ENCODE data around the gene PLXDC2. TPM values are rescaled to one million over a fixed set of nuclear protein-coding genes. Genes with fewer than 3 reads are reported as not detected.

PLXDC2 gene
- total RNA-seq, 6 experiments from 2014 or later, result 4.1 to 6.5 (median 5.3) TPM

- no peaks in the 10 kb centered on the region for H3K9me3 ChIP-seq
- 27% methylated on average over 1 of the region's 1 CpG for WGBS (ENCODE audit: insufficient coverage, low coverage, low lambda C conversion rate, missing lambda C conversion rate)
- no peaks in the 10 kb centered on the region for H3K4me1 ChIP-seq
- intact Hi-C loops (cut with DNase I), result no loop called here
- ATAC-seq (no peak), DNase-seq (no peak)
- no peaks in the 10 kb centered on the region for H3K36me3 ChIP-seq
- TF ChIP-seq CTCF (IDR thresholded peaks at IDR 0.05), result no peak
- TF ChIP-seq POLR2A (IDR thresholded peaks at IDR 0.05), result no peak
- H3K4me3 ChIP-seq, result no peak overlapping the region
- H3K27me3 ChIP-seq, result no peaks in the 10 kb centered on the region
- no peak overlapping the region for H3K27ac ChIP-seq
Observed at GRCh38 chr10:20221356-20221755, 405.1 kb downstream of the PLXDC2 start.

GRCh38 chr10:20228729-20229128 lies 412.5 kb downstream of the PLXDC2 start:
- H3K27me3 ChIP-seq, result no peaks in the 10 kb centered on the region
- DNase-seq, result no peak
- no peaks in the 10 kb centered on the region for H3K4me1 ChIP-seq
- ATAC-seq, result peak in 1 of 4 donors; percentile 37
- H3K9me3 ChIP-seq, result no peaks in the 10 kb centered on the region
- H3K27ac ChIP-seq, result no peak overlapping the region
- no peak for TF ChIP-seq POLR2A (IDR thresholded peaks at IDR 0.05)
- H3K36me3 ChIP-seq, result no peaks in the 10 kb centered on the region
- H3K4me3 ChIP-seq, result no peak overlapping the region
- intact Hi-C loops (cut with DNase I), result no loop called here

- no peaks in the 10 kb centered on the region for H3K36me3 ChIP-seq
- H3K27ac ChIP-seq, result no peak overlapping the region
- 68% methylated on average over 2 of the region's 2 CpGs for WGBS (ENCODE audit: insufficient coverage, low coverage, low lambda C conversion rate, missing lambda C conversion rate)
- no peak overlapping the region for H3K4me3 ChIP-seq
- no peaks in the 10 kb centered on the region for H3K4me1 ChIP-seq
- TF ChIP-seq POLR2A (IDR thresholded peaks at IDR 0.05) (no peak), CTCF (IDR thresholded peaks at IDR 0.05) (no peak)
- no peaks in the 10 kb centered on the region for H3K27me3 ChIP-seq
- DNase-seq (no peak), ATAC-seq (no peak)
- no peaks in the 10 kb centered on the region for H3K9me3 ChIP-seq
- intact Hi-C loops (cut with DNase I), result no loop called here
Observed at GRCh38 chr10:20232079-20232705, 416.0 kb downstream of the PLXDC2 start.

DNA sequence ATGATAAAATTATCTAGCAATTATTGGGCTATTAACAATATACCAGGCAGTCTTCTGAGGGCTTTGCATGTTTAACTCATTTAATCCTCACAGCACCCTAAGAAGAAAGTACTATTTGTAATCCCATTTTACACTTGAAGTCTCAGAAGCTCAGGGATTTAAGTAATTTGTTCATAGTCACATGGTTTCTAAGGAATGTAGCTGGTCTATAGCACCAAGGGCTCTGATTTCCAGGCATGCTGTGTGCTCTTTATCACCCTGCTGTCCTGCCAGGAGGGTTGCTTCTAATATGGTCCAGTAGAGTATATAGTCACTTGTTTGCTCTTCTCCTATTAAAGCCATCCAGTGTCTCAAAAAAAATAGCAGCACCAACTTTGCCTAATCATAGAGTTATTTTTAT lies 417.2 kb downstream of the PLXDC2 start:
- TF ChIP-seq POLR2A (IDR thresholded peaks at IDR 0.05), result no peak
- no peak for TF ChIP-seq CTCF (IDR thresholded peaks at IDR 0.05)
- H3K4me3 ChIP-seq, result no peak overlapping the region
- DNase-seq (no peak), ATAC-seq (no peak)
- intact Hi-C loops (cut with DNase I), result no loop called here
- H3K4me1 ChIP-seq, result no peaks in the 10 kb centered on the region
- H3K27ac ChIP-seq, result no peak overlapping the region
- H3K27me3 ChIP-seq, result no peaks in the 10 kb centered on the region
- no peaks in the 10 kb centered on the region for H3K9me3 ChIP-seq
- no peaks in the 10 kb centered on the region for H3K36me3 ChIP-seq

- TF ChIP-seq POLR2A (IDR thresholded peaks at IDR 0.05) (no peak), CTCF (IDR thresholded peaks at IDR 0.05) (no peak)
- intact Hi-C loops (cut with DNase I), result no loop called here
Observed at GRCh38 chr10:20234579-20234978, 418.3 kb downstream of the PLXDC2 start.

More at GRCh38 chr10:20234579-20234978, 418.3 kb downstream of the PLXDC2 start:
- H3K27me3 ChIP-seq, result no peaks in the 10 kb centered on the region
- H3K9me3 ChIP-seq, result no peaks in the 10 kb centered on the region
- DNase-seq (no peak), ATAC-seq (no peak)
- H3K4me3 ChIP-seq, result no peak overlapping the region
- H3K27ac ChIP-seq, result no peak overlapping the region
- H3K36me3 ChIP-seq, result no peaks in the 10 kb centered on the region
- H3K4me1 ChIP-seq, result no peaks in the 10 kb centered on the region
- WGBS (ENCODE audit: insufficient coverage, low coverage, low lambda C conversion rate, missing lambda C conversion rate), result 78% methylated on average over 5 of the region's 5 CpGs
